ENCODE data around the gene MYO9B. TPM values are rescaled to one million over a fixed set of nuclear protein-coding genes. Genes with fewer than 3 reads are reported as not detected.
"Not testable (repeated sequence)": the region's sequence is repeated elsewhere in the genome, so short reads cannot be mapped to it uniquely, and the experiment has no call there.

The MYO9B gene
- total RNA-seq, 1 donor from 2014 or later = 137 TPM

GRCh38 chr19:17135001-17135853 is 59.6 kb downstream of the MYO9B start:
- intact Hi-C loops (cut with micrococcal nuclease) = no loop called here
- DNase-seq (ENCODE audit: low spot score) = no peak
- Mint-ChIP-seq H3K4me1 (ENCODE audit: low read depth) (peaks cover 17% of the 10 kb centered on the region), H3K9me3 (no peaks in the 10 kb centered on the region), H3K27me3 (ENCODE audit: insufficient read depth) (no peaks in the 10 kb centered on the region), H3K36me3 (ENCODE audit: low read depth) (peaks cover 22% of the 10 kb centered on the region), H3K4me3 (no peak overlapping the region), H3K27ac (no peak overlapping the region)

GRCh38 chr19:17136021-17136420 is 60.4 kb downstream of the MYO9B start:
- no peak for DNase-seq (ENCODE audit: low spot score)
- H3K27ac Mint-ChIP-seq = no peak overlapping the region
- no peaks in the 10 kb centered on the region for H3K27me3 Mint-ChIP-seq (ENCODE audit: insufficient read depth)
- H3K4me1 Mint-ChIP-seq (ENCODE audit: low read depth) = peaks cover 14% of the 10 kb centered on the region
- H3K4me3 Mint-ChIP-seq = no peak overlapping the region
- peaks cover 18% of the 10 kb centered on the region for H3K36me3 Mint-ChIP-seq (ENCODE audit: low read depth)
- intact Hi-C loops (cut with micrococcal nuclease) = no loop called here
- H3K9me3 Mint-ChIP-seq = no peaks in the 10 kb centered on the region

GRCh38 chr19:17136617-17137016 is 61.0 kb downstream of the MYO9B start:
- no peak overlapping the region for H3K4me3 Mint-ChIP-seq
- H3K36me3 Mint-ChIP-seq (ENCODE audit: low read depth) = peaks cover 23% of the 10 kb centered on the region
- no peaks in the 10 kb centered on the region for H3K9me3 Mint-ChIP-seq
- no peaks in the 10 kb centered on the region for H3K27me3 Mint-ChIP-seq (ENCODE audit: insufficient read depth)
- DNase-seq (ENCODE audit: low spot score) = no peak
- peaks cover 17% of the 10 kb centered on the region for H3K4me1 Mint-ChIP-seq (ENCODE audit: low read depth)
- no peak overlapping the region for H3K27ac Mint-ChIP-seq
- intact Hi-C loops (cut with micrococcal nuclease) = no loop called here

- H3K27me3 Mint-ChIP-seq (ENCODE audit: insufficient read depth) = no peaks in the 10 kb centered on the region
- H3K36me3 Mint-ChIP-seq (ENCODE audit: low read depth) = peaks cover 29% of the 10 kb centered on the region
- H3K27ac Mint-ChIP-seq = no peak overlapping the region
- no peak overlapping the region for H3K4me3 Mint-ChIP-seq
- intact Hi-C loops (cut with micrococcal nuclease) = no loop called here
- H3K9me3 Mint-ChIP-seq = no peaks in the 10 kb centered on the region
- DNase-seq (ENCODE audit: low spot score) = no peak
- H3K4me1 Mint-ChIP-seq (ENCODE audit: low read depth) = peaks cover 18% of the 10 kb centered on the region
These were observed 61.8 kb downstream of the MYO9B start for GRCh38 chr19:17137417-17137816.

- H3K4me3 Mint-ChIP-seq; H3K27me3 Mint-ChIP-seq (ENCODE audit: insufficient read depth); H3K9me3 Mint-ChIP-seq; intact Hi-C loops (cut with micrococcal nuclease); DNase-seq (ENCODE audit: low spot score); H3K27ac Mint-ChIP-seq: not testable (repeated sequence)
- Mint-ChIP-seq H3K36me3 (ENCODE audit: low read depth) (peaks cover 34% of the 10 kb centered on the region), H3K4me1 (ENCODE audit: low read depth) (peaks cover 21% of the 10 kb centered on the region)
These were observed 62.7 kb downstream of the MYO9B start for GRCh38 chr19:17138052-17138846.

- H3K4me1 Mint-ChIP-seq (ENCODE audit: low read depth) = peaks cover 18% of the 10 kb centered on the region
- H3K9me3 Mint-ChIP-seq = no peaks in the 10 kb centered on the region
- no peak overlapping the region for H3K27ac Mint-ChIP-seq
These were observed 63.5 kb downstream of the MYO9B start for GRCh38 chr19:17138937-17139598.

GRCh38 chr19:17144771-17145170 is 69.2 kb downstream of the MYO9B start:
- H3K4me3 Mint-ChIP-seq; H3K27ac Mint-ChIP-seq; H3K9me3 Mint-ChIP-seq; intact Hi-C loops (cut with micrococcal nuclease); DNase-seq (ENCODE audit: low spot score); H3K27me3 Mint-ChIP-seq (ENCODE audit: insufficient read depth): not testable (repeated sequence)
- Mint-ChIP-seq H3K36me3 (ENCODE audit: low read depth) (peaks cover 22% of the 10 kb centered on the region), H3K4me1 (ENCODE audit: low read depth) (peaks cover 11% of the 10 kb centered on the region)

More at GRCh38 chr19:17138937-17139598, 63.5 kb downstream of the MYO9B start:
- intact Hi-C loops (cut with micrococcal nuclease) = no loop called here
- H3K36me3 Mint-ChIP-seq (ENCODE audit: low read depth) = peaks cover 31% of the 10 kb centered on the region
- DNase-seq (ENCODE audit: low spot score) = no peak
- H3K4me3 Mint-ChIP-seq = no peak overlapping the region
- no peaks in the 10 kb centered on the region for H3K27me3 Mint-ChIP-seq (ENCODE audit: insufficient read depth)

- H3K4me1 Mint-ChIP-seq (ENCODE audit: low read depth) = peaks cover 11% of the 10 kb centered on the region
- no peaks in the 10 kb centered on the region for H3K9me3 Mint-ChIP-seq
These were observed 70.2 kb downstream of the MYO9B start for GRCh38 chr19:17145546-17146497.

GRCh38 chr19:17148130-17148529 is 72.6 kb downstream of the MYO9B start:
- H3K36me3 Mint-ChIP-seq (ENCODE audit: low read depth) = peaks cover 14% of the 10 kb centered on the region
- DNase-seq (ENCODE audit: low spot score) = no peak
- H3K27ac Mint-ChIP-seq = no peak overlapping the region
- H3K27me3 Mint-ChIP-seq (ENCODE audit: insufficient read depth) = no peaks in the 10 kb centered on the region
- H3K4me1 Mint-ChIP-seq (ENCODE audit: low read depth) = peaks cover 3% of the 10 kb centered on the region
- no peaks in the 10 kb centered on the region for H3K9me3 Mint-ChIP-seq
- no peak overlapping the region for H3K4me3 Mint-ChIP-seq
- intact Hi-C loops (cut with micrococcal nuclease) = no loop called here

More at GRCh38 chr19:17145546-17146497, 70.2 kb downstream of the MYO9B start:
- Mint-ChIP-seq H3K27ac (no peak overlapping the region), H3K36me3 (ENCODE audit: low read depth) (peaks cover 22% of the 10 kb centered on the region), H3K27me3 (ENCODE audit: insufficient read depth) (no peaks in the 10 kb centered on the region), H3K4me3 (no peak overlapping the region)
- intact Hi-C loops (cut with micrococcal nuclease) = no loop called here
- DNase-seq (ENCODE audit: low spot score) = no peak

- Mint-ChIP-seq H3K9me3 (no peaks in the 10 kb centered on the region), H3K27me3 (ENCODE audit: insufficient read depth) (no peaks in the 10 kb centered on the region), H3K27ac (no peak overlapping the region), H3K4me3 (no peak overlapping the region), H3K36me3 (ENCODE audit: low read depth) (peaks cover 14% of the 10 kb centered on the region), H3K4me1 (ENCODE audit: low read depth) (no peaks in the 10 kb centered on the region)
- DNase-seq (ENCODE audit: low spot score) = no peak
- intact Hi-C loops (cut with micrococcal nuclease) = no loop called here
These were observed 74.0 kb downstream of the MYO9B start for GRCh38 chr19:17149393-17150135.

GRCh38 chr19:17153996-17154395 is 78.4 kb downstream of the MYO9B start:
- no peak overlapping the region for H3K27ac Mint-ChIP-seq
- H3K9me3 Mint-ChIP-seq = no peaks in the 10 kb centered on the region
- H3K4me3 Mint-ChIP-seq = no peak overlapping the region
- DNase-seq (ENCODE audit: low spot score) = no peak
- H3K4me1 Mint-ChIP-seq (ENCODE audit: low read depth) = no peaks in the 10 kb centered on the region
- no peaks in the 10 kb centered on the region for H3K27me3 Mint-ChIP-seq (ENCODE audit: insufficient read depth)
- H3K36me3 Mint-ChIP-seq (ENCODE audit: low read depth) = peaks cover 22% of the 10 kb centered on the region
- intact Hi-C loops (cut with micrococcal nuclease) = no loop called here

All from activated T-helper 1 cell treated with anti-CD3 and anti-CD28 coated beads, Interleukin-12 subunit alpha, Interleukin-12 subunit beta, Interleukin-2, Interleukin-4 antibody, amounts not matched to agents 30 ng/mL and 10 ng/mL and 1 ng/mL, durations not matched to agents 14 hours and 24 hours and 36 hours (primary cell).